BJ (cell line): ENCODE data around the gene THOC5. TPM values are rescaled to one million over a fixed set of nuclear protein-coding genes. Genes with fewer than 3 reads are reported as not detected.
"Not testable (repeated sequence)": the region's sequence is repeated elsewhere in the genome, so short reads cannot be mapped to it uniquely, and the experiment has no call there.

Experiments used
- CTCF ChIA-PET: fragments of 350-600 bp; formaldehyde crosslinking; extraction: SDS; loops from one replicate; lab custom pipeline; 2021; ENCODE audit warnings: antibody characterized with exemption, inconsistent platforms; lab: Yijun Ruan, JAX
- POLR2A ChIA-PET: fragments of 300-600 bp; sonication (Branson Sonifier 250); formaldehyde crosslinking; extraction: SDS; loops from one replicate; lab custom pipeline; 2021; ENCODE audit warnings: antibody characterized with exemption; lab: Charles Lee
- DNase-seq: peaks from one replicate; pipeline ENCODE4 v3.0.0-alpha.2; 2011; ENCODE audit warnings: low read depth
- H3K27me3 ChIP-seq: 2 replicates; pipeline ENCODE4 v1.6.0; 2011; ENCODE audit warnings: low read length; ENCODE audit not compliant: control insufficient read depth, insufficient read depth
- H3K36me3 ChIP-seq: 2 replicates; pipeline ENCODE4 v1.5.1; 2011; ENCODE audit warnings: low read length; ENCODE audit not compliant: control insufficient read depth, insufficient read depth
- H3K4me3 ChIP-seq: 2 replicates; pipeline ENCODE4 v1.5.1; 2011; ENCODE audit warnings: low read depth, mild to moderate bottlenecking, control low read depth, low read length
- polyA plus RNA-seq: library from polyadenylated mRNA; depleted of rRNA; stranded (reverse); fragments of >200 nt; gene quantifications from 2 replicates; pipeline ENCODE4 v1.2.3, GENCODE V29; 2011
- TF ChIP-seq, protein P1 (sequence below): IDR thresholded peaks from 2 replicates; pipeline ENCODE4 v1.5.1; 2011; ENCODE audit warnings: low read depth, mild to moderate bottlenecking, control low read depth, inconsistent platforms, low read length, moderate library complexity; ENCODE audit not compliant: insufficient read depth

THOC5 gene
- polyA plus RNA-seq, 1 experiment = 119 TPM

- Histone ChIP-seq H3K36me3 (no peaks in the 10 kb centered on the region; the same call in 1 of the 2 replicates), H3K27me3 (no peaks in the 10 kb centered on the region), H3K4me3 (no peak overlapping the region)
- DNase-seq = no peak
- TF ChIP-seq, protein P1, sequence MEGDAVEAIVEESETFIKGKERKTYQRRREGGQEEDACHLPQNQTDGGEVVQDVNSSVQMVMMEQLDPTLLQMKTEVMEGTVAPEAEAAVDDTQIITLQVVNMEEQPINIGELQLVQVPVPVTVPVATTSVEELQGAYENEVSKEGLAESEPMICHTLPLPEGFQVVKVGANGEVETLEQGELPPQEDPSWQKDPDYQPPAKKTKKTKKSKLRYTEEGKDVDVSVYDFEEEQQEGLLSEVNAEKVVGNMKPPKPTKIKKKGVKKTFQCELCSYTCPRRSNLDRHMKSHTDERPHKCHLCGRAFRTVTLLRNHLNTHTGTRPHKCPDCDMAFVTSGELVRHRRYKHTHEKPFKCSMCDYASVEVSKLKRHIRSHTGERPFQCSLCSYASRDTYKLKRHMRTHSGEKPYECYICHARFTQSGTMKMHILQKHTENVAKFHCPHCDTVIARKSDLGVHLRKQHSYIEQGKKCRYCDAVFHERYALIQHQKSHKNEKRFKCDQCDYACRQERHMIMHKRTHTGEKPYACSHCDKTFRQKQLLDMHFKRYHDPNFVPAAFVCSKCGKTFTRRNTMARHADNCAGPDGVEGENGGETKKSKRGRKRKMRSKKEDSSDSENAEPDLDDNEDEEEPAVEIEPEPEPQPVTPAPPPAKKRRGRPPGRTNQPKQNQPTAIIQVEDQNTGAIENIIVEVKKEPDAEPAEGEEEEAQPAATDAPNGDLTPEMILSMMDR = no peak
- POLR2A ChIA-PET = no interaction called here
- CTCF ChIA-PET = no interaction called here
Measured at GRCh38 chr22:29491012-29491411, 62.5 kb downstream of the THOC5 start.

DNA sequence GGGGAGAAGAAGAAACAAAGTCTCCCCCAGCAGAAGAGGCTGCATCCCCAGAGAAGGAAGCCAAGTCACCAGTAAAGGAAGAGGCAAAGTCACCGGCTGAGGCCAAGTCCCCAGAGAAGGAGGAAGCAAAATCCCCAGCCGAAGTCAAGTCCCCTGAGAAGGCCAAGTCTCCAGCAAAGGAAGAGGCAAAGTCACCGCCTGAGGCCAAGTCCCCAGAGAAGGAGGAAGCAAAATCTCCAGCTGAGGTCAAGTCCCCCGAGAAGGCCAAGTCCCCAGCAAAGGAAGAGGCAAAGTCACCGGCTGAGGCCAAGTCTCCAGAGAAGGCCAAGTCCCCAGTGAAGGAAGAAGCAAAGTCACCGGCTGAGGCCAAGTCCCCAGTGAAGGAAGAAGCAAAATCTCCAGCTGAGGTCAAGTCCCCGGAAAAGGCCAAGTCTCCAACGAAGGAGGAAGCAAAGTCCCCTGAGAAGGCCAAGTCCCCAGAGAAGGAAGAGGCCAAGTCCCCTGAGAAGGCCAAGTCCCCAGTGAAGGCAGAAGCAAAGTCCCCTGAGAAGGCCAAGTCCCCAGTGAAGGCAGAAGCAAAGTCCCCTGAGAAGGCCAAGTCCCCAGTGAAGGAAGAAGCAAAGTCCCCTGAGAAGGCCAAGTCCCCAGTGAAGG, 64.3 kb downstream of the THOC5 start:
- H3K36me3 ChIP-seq, H3K27me3 ChIP-seq, POLR2A ChIA-PET, CTCF ChIA-PET, DNase-seq, H3K4me3 ChIP-seq: not testable (repeated sequence)

DNA sequence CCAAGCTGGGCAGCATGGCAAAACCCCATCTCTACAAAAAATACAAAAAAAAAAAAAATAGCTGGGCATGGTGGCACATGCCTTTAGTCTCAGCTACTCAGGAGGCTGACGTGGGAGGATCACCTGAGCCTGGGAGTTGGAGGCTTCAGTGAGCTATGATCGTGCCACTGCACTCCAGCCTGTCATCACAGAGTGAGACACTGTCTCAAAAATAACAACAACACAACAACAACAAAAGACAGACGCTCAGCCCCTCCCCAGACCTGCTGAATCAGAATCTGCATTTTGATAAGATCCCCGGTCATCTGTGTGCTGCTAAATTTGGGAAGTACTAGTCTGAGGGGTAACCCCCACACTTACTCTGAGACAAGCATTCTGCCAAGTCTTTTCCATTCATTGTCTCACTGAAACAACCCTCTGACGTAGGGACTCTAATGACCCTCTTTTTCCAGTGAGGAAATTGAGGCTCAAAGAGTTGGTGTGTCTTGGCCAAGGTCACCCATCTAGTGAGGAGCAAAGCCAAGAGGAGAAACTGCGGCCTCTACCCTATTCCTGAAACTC, 66.1 kb downstream of the THOC5 start:
- POLR2A ChIA-PET = no interaction called here
- H3K27me3 ChIP-seq = peaks cover 2% of the 10 kb centered on the region
- TF ChIP-seq, protein P1 = no peak
- no peak for DNase-seq
- H3K4me3 ChIP-seq = no peak overlapping the region
- no peaks in the 10 kb centered on the region for H3K36me3 ChIP-seq
- CTCF ChIA-PET = interaction anchor here (0.6 to 1.4 kb wide), 2 partner anchors 16 to 57 kb away, joined by 3 to 4 read pairs; no protein-coding TSS in a partner anchor

DNA sequence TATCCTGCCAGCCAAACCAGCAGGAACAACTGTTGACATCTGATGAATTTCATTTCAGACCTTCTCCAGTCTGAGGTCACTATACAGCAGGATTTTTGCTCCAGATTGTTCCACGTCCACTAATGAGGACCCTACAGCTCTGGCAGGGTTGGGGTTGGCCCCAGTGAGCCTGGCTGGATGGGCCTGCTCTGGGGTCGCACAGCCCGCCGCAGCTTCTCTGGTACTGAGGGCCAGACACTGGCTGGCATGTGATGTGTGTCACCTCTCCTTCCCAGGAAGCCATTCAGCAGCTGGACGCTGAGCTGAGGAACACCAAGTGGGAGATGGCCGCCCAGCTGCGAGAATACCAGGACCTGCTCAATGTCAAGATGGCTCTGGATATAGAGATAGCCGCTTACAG, 68.1 kb downstream of the THOC5 start:
- Histone ChIP-seq H3K36me3 (no peaks in the 10 kb centered on the region), H3K4me3 (no peak overlapping the region), H3K27me3 (peaks cover 15% of the 10 kb centered on the region)
- DNase-seq = no peak
- ChIA-PET CTCF (no interaction called here), POLR2A (no interaction called here)
- TF ChIP-seq, protein P1 = no peak

DNA sequence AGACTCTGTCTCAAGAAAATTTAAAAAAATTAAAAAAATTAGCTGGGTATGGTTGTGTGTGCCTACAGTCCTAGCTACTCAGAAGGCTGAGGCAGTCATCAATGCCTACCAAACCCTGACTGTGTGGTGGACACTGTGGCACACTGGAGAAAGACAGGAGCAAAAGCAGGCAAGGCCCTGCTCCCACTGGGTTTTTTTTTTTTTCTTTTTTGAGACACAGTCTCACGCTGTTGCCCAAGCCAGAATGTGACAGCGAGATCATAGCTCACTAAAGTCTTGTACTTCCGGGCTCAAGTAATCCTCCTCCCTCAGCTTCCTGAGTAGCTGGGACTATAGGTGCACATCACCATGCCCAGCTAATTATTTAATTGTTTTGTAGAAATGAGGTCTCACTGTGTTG, 68.9 kb downstream of the THOC5 start:
- TF ChIP-seq, protein P1 = no peak
- ChIA-PET POLR2A (no interaction called here), CTCF (interaction anchor here (0.8 to 1.3 kb wide), 2 partner anchors 13 to 19 kb away, joined by 3 read pairs; no protein-coding TSS in a partner anchor)
- H3K4me3 ChIP-seq = no peak overlapping the region
- peaks cover 20% of the 10 kb centered on the region for H3K27me3 ChIP-seq
- DNase-seq = no peak
- H3K36me3 ChIP-seq = no peaks in the 10 kb centered on the region
